Kidney capillary endothelial cell (primary cell): ENCODE measurements around the gene NTMT1.
"Not testable (repeated sequence)": the region's sequence is repeated elsewhere in the genome, so short reads cannot be mapped to it uniquely, and the experiment has no call there.

Experiments used
- DNase-seq: peaks from one replicate; pipeline ENCODE4 v3.0.0-alpha.2; 2018; ENCODE audit warnings: low spot score

The NTMT1 gene

GRCh38 chr9:129654554-129655040, 28.6 kb downstream of the NTMT1 start:
- DNase-seq: no peak

- no peak for DNase-seq
Measured at GRCh38 chr9:129655154-129655553, 29.2 kb downstream of the NTMT1 start.

- DNase-seq: no peak
Measured at GRCh38 chr9:129655696-129656095, 29.7 kb downstream of the NTMT1 start.

GRCh38 chr9:129656795-129657390, 30.9 kb downstream of the NTMT1 start:
- DNase-seq: no peak

- DNase-seq: no peak
Measured at GRCh38 chr9:129661029-129661428, 35.1 kb downstream of the NTMT1 start.

GRCh38 chr9:129662239-129662638, 36.3 kb downstream of the NTMT1 start:
- not testable (repeated sequence) for DNase-seq

- no peak for DNase-seq
Measured at GRCh38 chr9:129664746-129665388, 38.9 kb downstream of the NTMT1 start.

- DNase-seq: no peak
Measured at GRCh38 chr9:129665389-129665775, 39.4 kb downstream of the NTMT1 start, which contains the start of gene PRRX2. TSS of gene PRRX2 (plus strand) at chr9:129665647. CDS start at chr9:129665868, 221 bp downstream.

- no peak for DNase-seq
Measured at GRCh38 chr9:129665814-129666520, 40.0 kb downstream of the NTMT1 start.

GRCh38 chr9:129666575-129666974, 40.6 kb downstream of the NTMT1 start:
- DNase-seq: no peak

GRCh38 chr9:129667378-129667777, 41.4 kb downstream of the NTMT1 start:
- DNase-seq: no peak

GRCh38 chr9:129667850-129668249, 41.9 kb downstream of the NTMT1 start:
- no peak for DNase-seq

GRCh38 chr9:129669141-129669718, 43.3 kb downstream of the NTMT1 start:
- no peak for DNase-seq

- DNase-seq: no peak
Measured at GRCh38 chr9:129669946-129670345, 44.0 kb downstream of the NTMT1 start.

GRCh38 chr9:129671065-129671464, 45.1 kb downstream of the NTMT1 start:
- DNase-seq: no peak

- DNase-seq: no peak
Measured at GRCh38 chr9:129671519-129671918, 45.6 kb downstream of the NTMT1 start.

GRCh38 chr9:129672702-129673101, 46.7 kb downstream of the NTMT1 start:
- DNase-seq: no peak

GRCh38 chr9:129673602-129674001, 47.6 kb downstream of the NTMT1 start:
- DNase-seq: no peak

GRCh38 chr9:129674229-129674628, 48.3 kb downstream of the NTMT1 start:
- no peak for DNase-seq

- no peak for DNase-seq
Measured at GRCh38 chr9:129675620-129676019, 49.7 kb downstream of the NTMT1 start.

- no peak for DNase-seq
Measured at GRCh38 chr9:129676287-129676686, 50.3 kb downstream of the NTMT1 start.

GRCh38 chr9:129676975-129677374, 51.0 kb downstream of the NTMT1 start:
- no peak for DNase-seq

GRCh38 chr9:129677456-129677855, 51.5 kb downstream of the NTMT1 start:
- DNase-seq: no peak
